Stimulated activated CD4-positive, alpha-beta T cell treated with anti-CD3 and anti-CD28 coated beads, Interleukin-2, amount 100 ng/mL, for 24 hours (primary cell): ENCODE data around the gene TEX19.
A peak's percentile ranks its signal among the peaks of the same experiment; 100 is the strongest.
"Not testable (repeated sequence)": the region's sequence is repeated elsewhere in the genome, so short reads cannot be mapped to it uniquely, and the experiment has no call there.

Experiments used
- DNase-seq, 2 donors: peaks; one replicate each; pipeline ENCODE4 v3.0.0-alpha.2; 2020

Gene TEX19

DNA sequence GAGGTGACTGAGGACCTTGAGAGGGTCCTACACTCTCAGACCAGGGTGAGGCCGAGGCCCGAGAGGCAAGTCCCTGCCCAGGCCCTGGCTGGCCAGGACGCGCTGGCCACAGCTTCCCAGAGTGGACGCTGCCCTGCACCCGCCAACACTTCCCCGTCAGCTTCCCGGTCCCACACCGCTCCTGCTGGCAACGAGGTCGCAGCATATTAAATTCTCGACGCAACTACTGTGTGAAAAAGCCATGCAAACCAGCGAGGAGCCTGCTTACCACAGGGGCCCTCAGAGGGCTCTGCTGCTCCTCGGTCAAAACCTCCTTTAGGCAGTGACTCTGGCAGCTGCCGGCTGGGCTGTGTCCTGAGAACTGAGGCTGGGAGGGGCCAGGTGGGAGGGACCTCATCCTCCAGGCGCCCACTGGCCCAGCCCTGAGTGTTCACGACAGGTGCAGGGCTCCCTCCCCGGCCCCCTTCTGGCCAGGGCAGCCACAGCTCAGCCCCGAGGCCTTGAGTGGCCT, 2.1 kb upstream of the TEX19 start:
- DNase-seq = no peak

GRCh38 chr17:82357394-82357793, 1.7 kb upstream of the TEX19 start:
- no peak for DNase-seq

DNA sequence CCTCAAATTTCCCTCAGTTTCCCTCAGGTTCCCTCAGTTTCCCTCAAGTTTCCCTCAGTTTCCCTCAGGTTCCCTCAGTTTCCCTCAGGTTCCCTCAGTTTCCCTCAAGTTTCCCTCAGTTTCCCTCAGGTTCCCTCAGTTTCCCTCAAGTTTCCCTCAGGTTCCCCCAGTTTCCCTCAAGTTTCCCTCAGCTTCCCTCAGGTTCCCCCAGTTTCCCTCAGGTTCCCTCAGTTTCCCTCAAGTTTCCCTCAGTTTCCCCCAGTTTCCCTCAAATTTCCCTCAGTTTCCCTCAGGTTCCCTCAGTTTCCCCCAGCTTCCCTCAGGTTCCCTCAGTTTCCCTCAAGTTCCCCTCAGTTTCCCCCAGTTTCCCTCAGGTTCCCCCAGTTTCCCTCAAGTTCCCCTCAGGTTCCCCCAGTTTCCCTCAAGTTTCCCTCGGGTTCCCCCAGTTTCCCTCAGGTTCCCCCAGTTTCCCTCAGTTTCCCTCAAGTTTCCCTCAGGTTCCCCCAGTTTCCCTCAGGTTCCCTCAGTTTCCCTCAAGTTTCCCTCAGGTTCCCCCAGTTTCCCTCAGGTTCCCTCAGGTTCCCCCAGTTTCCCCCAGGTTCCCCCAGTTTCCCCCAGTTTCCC, 516 bp downstream of the TEX19 start:
- not testable (repeated sequence) for DNase-seq

- no peak for DNase-seq
Measured at GRCh38 chr17:82361885-82362633, 3.0 kb downstream of the TEX19 start.

DNA sequence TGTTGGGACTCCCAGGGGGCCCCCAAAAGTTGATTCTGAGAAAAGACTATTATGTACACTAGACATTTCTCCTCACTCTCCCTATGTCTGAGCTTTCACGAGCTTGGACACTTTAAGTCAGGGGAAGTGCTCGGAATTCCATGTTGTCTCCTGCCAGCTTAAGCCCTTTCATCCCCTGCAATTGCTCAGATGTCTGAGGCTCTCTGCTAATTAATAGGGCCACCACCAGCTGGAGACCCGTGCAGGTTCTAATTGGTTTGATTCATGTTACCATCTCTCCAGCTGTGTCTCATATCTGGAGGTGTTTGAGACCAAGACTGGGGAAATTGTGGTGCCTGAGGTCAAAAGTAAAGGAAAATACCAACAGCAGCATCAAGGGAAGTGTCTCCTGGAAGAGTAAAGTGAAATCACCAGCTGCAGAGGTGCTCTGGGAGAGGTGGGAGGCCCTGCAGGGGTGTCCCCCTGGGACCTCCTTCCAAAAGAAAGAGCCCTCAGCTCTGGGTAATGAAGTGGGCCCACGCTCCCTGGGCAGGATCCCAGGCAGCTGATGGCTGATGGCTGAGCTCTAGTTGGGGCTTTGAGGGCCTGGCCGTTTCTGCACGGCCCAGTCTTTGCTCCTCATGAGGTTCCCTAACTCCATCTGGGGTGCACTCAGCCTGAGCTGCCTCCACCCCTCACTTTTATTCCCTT, 6.7 kb downstream of the TEX19 start:
- no peak for DNase-seq

GRCh38 chr17:82366749-82367148, 7.7 kb downstream of the TEX19 start:
- DNase-seq = no peak

GRCh38 chr17:82367724-82368524, 8.9 kb downstream of the TEX19 start:
- no peak for DNase-seq

- DNase-seq = no peak
Measured at GRCh38 chr17:82369211-82369610, 10.2 kb downstream of the TEX19 start.

- peak; percentile 36 to 45 for DNase-seq
Measured at GRCh38 chr17:82370471-82371332, 11.7 kb downstream of the TEX19 start.

DNA sequence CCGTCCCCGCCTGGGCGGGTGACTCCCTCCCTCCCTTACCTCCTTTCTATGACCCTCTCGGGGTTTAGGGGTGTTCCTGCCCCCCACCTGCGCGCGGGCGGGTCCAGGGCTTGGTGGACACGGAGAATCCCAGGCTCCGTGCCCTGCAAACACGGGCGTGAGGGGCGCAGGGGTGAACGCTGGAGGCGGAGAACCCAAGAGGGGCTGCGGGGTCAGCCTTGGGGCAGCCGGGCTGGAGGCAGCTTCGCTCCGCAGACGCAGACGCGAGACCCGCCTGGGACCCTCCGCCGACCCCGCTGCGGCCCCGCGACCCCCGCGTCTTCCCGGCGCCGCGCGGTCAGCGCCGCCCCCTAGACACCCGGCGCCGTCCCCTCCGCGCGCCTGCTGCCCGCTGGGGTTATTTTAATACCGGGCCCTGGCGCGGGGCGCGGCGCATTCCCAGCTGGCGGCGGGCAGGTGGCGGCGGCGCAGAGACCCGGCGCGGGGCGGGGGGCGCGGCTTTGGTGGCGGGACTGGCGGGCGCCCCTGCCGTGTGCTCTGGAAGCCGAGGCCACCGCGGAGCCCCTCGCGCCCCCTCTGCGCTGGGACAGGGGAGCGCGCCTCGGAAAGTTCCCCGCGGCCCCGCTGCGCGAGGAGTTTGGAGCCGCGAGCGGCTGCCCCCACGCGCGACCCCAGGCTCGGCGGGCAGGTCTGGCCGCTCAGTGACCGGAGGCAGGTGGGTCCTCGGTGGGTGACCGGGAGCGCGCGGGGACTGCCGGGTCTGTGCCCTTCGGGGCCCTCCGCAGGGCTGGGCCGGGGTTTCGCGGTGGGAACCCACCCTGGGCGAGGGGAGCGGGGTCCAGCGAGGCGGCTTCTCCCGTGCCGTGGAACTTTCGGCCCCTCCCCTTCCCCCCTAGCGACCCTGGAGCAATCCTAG, 12.5 kb downstream of the TEX19 start, which contains the start of gene UTS2R:
Gene UTS2R, plus strand, starts transcription at position 433 of the 916 bp plus-strand sequence. CDS start 2,560 bp downstream, outside the sequence.
- DNase-seq = no peak

DNA sequence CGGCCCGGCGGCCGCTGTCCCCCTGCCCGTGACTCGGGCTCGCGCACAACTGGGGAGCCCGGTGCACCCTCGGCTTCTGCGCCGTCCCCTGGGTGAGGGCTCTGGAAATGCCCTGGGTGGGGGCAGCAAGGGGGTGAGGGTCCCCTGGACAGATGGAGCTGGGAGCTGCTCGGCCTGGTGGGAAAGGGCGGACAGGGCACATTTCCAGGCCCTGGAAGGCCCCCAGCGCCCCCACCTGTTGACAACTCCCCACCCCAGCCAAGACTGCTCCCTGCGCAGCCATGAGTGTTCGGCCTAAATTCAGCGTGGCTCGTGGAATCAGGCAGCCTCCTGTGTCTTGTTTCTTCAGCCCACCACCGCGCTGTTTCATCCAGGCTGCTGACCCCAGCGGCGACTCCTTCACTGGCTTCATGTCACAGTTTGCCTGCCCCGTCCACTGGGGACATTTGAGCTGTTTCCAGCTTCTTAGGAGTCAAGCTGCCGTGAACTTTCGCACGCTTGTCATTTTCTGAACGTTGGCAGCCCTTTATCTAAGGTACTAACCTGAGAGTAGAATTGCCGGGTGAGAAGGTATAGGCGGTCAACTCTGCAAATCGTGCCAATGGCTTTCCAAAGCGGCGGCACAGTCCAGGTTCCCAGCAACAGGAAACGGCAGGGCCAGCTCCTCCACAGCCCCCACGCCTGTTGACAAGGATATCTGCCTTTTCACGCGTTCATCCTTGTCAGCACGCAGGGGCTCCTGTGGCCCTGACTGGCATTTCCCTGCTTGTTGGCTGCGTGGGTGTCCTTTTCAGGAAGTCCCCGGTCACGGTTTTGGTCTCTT, 13.4 kb downstream of the TEX19 start:
- DNase-seq = no peak

- not testable (repeated sequence) for DNase-seq
Measured at GRCh38 chr17:82373072-82373452, 14.0 kb downstream of the TEX19 start.

GRCh38 chr17:82373731-82374625, 14.9 kb downstream of the TEX19 start:
- DNase-seq = no peak

DNA sequence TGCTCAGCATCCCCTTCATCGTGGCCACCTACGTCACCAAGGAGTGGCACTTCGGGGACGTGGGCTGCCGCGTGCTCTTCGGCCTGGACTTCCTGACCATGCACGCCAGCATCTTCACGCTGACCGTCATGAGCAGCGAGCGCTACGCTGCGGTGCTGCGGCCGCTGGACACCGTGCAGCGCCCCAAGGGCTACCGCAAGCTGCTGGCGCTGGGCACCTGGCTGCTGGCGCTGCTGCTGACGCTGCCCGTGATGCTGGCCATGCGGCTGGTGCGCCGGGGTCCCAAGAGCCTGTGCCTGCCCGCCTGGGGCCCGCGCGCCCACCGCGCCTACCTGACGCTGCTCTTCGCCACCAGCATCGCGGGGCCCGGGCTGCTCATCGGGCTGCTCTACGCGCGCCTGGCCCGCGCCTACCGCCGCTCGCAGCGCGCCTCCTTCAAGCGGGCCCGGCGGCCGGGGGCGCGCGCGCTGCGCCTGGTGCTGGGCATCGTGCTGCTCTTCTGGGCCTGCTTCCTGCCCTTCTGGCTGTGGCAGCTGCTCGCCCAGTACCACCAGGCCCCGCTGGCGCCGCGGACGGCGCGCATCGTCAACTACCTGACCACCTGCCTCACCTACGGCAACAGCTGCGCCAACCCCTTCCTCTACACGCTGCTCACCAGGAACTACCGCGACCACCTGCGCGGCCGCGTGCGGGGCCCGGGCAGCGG, 15.7 kb downstream of the TEX19 start:
- DNase-seq = no peak

DNA sequence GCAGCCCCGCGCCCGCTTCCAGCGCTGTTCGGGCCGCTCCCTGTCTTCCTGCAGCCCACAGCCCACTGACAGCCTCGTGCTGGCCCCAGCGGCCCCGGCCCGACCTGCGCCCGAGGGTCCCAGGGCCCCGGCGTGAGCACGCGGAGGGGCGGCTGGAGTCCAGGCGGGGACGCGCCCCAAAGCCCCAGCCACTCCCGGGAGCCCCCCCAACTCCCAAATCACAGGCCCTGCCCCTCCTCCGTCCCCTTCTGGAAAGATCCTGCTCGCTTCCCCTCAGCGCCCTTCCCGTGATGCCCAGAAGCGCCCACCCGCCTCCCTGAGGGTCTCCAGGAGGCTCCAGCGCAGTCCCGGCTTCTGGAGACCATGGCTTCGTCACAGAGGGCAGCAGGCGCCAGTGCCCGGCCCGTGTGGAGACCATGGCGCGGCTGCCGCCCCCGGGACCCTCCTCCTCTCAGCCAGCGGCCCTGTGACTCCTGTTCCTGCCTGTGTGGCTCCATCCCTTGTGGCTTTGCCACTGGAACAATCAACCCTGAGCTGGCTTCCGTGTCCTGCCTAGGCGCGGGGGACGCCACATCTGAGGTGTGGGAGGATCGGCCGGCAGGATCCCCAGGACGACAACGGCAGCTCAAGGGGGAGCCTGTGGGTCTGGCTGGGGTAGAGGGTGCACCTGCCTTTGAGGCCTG, 16.5 kb downstream of the TEX19 start:
- DNase-seq = no peak

DNA sequence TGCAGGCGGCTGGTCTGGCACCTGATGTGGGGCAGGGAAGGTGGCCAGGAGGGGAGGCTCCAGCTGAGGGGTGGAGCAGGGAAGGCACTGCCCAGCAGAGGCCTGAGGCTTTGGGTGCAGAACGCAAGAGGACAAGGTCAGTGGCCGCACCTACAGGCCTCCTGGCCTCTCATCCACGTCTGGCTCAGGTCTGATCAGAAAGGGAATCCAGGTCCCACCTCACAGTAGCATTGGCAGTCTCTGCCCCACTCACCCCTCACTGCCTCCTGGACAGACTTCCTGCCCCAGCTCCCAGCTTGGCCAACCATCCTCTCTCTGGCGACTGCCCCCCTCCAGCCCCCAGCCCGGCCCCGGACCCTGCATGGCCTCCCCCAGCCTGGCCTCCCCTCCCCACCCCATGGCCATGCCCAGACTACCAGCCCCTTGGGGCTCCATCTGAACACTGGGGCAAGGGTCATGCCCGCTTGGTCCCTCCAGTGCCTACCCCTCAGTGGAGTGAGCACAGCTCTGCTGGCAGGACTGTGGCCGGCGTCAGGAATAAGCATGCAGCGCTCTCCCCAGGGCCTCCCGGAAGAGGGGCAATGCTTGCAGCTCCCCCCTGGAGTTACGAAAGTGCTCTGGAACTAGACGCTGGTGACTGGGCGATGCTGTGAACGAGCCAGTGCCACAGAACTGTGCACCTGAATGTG, 17.1 kb downstream of the TEX19 start:
- DNase-seq = no peak

DNA sequence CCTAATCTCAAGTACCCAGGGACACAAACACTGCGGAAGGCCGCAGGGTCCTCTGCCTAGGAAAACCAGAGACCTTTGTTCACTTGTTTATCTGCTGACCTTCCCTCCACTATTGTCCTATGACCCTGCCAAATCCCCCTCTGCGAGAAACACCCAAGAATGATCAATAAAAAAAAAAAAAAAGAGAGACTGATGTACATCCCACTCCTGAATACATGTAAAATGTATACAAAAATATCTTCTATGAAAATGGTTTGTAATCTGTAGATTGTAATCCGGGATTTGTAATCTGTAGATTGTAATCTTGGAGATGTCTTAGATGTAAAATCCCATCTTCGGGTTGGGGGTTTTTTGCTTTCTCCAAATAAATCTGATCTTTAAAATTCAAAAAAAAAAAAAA, 18.2 kb downstream of the TEX19 start:
- DNase-seq = not testable (repeated sequence)
